EH (cell line): Measurements from ENCODE around the gene DYNLT4.
A peak's percentile ranks its signal among the peaks of the same experiment; 100 is the strongest.
"Not testable (repeated sequence)": the region's sequence is repeated elsewhere in the genome, so short reads cannot be mapped to it uniquely, and the experiment has no call there.

Source experiments
- DNase-seq: peaks from one replicate; pipeline ENCODE4 v3.0.0-alpha.2; 2015; ENCODE audit warnings: low read depth

Gene DYNLT4

GRCh38 chr1:44808938-44809917, 2.1 kb upstream of the DYNLT4 start:
- DNase-seq, result peak; percentile 83

DNA sequence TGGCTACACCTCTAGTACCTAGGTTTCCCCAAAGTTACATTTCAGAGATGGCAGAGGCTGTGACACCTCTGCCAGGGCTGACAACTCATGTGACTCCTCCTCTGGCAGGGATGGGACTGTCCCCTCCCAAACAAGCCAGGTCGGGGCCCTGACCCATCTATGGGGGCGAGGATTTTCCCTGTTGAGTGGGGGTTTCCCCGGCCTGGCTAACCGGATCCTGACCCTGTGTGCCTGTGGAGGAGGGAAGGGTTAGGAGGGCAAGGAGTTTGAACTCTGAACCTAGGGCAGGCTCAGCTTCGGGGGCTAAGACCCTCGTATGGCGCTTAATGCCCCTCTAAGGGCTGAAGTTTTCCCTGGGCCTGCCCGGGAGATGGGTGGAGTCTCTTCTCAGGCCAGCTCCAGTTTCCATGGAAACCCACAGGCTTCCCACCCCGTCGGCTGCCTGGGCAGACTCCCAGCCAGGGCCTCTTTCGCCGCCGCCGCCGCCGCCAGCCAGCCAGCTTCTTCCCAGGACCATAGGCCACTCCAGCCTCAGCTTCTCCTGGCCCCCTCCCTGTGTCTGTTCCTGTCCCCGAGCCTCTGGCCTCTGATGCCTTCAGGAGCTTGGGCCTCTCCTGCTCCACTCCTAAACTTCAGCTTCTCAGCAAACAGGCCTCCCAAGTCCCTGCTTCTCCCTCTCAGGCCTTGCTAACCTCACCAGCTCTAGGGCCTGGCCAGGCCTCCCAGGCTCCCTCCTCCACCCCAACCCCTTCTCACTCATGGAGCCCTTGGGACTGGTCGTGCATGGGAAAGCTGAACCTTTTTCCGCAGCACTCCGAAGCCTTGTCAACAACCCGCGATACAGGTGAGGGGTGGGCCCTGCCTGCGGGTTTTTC, 1.1 kb upstream of the DYNLT4 start, which contains the start of gene BTBD19:
Gene BTBD19 (plus strand): TSS at position 461 of the 875 bp plus-strand sequence. CDS start 298 bp downstream, at position 759.
- peak; percentile 96 for DNase-seq

GRCh38 chr1:44807364-44808062, 362 bp upstream of the DYNLT4 start:
- DNase-seq, result peak; percentile 100

GRCh38 chr1:44806025-44806703, 987 bp downstream of the DYNLT4 start:
- no peak for DNase-seq

DNA sequence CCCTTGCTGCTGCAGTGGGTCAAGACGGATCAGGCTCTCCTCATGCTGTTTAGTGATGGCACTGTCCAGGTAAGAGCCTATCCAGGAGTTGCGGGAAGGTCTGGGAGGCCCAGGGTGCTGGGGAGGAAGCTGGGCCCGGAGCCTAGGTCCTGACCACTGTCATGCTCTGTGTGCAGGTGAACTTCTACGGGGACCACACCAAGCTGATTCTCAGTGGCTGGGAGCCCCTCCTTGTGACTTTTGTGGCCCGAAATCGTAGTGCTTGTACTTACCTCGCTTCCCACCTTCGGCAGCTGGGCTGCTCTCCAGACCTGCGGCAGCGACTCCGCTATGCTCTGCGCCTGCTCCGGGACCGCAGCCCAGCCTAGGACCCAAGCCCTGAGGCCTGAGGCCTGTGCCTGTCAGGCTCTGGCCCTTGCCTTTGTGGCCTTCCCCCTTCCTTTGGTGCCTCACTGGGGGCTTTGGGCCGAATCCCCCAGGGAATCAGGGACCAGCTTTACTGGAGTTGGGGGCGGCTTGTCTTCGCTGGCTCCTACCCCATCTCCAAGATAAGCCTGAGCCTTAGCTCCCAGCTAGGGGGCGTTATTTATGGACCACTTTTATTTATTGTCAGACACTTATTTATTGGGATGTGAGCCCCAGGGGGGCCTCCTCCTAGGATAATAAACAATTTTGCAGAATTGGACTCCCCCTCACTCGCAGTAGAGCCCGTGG, 1.7 kb downstream of the DYNLT4 start:
- no peak for DNase-seq

DNA sequence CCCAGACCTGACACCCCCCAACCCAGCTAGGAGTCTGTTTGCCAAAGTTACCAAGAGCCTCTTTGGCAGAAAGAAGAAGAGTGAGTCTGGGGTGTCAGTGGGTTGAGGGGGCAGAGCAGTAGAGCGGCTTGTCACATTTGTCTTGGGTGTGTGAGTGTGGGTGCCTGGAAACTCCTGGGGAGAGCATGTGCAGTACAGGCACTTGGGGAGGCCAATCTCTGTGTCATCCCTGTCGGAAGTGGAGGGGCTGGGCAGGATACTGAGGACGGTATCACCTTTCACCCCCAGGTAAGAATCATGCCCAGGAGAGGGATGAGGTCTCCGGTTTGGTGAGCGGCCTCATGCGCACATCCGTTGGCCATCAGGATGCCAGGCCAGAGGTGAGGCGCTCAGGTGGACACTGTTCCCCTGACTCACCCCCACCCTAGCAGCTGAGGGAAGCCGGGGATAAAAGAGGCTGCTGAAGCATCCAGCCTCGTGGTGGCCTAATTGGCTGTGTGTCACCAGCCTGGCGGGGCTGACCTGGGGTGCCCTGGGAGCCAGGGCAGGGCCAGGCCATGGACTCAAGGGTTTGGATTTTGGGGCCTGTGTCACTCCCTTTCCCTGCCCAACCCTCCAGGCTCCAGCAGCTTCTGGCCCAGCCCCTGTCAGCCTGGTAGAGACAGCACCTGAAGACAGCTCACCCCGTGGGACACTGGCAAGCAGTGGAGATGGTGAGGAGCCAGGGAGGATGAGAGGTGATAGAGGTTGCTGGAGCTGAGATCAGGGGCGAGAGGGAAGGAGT, 3.6 kb downstream of the DYNLT4 start:
- DNase-seq, result no peak

- no peak for DNase-seq
Measured at GRCh38 chr1:44803062-44803311, 4.2 kb downstream of the DYNLT4 start.

GRCh38 chr1:44802306-44803061, 4.7 kb downstream of the DYNLT4 start:
- no peak for DNase-seq

DNA sequence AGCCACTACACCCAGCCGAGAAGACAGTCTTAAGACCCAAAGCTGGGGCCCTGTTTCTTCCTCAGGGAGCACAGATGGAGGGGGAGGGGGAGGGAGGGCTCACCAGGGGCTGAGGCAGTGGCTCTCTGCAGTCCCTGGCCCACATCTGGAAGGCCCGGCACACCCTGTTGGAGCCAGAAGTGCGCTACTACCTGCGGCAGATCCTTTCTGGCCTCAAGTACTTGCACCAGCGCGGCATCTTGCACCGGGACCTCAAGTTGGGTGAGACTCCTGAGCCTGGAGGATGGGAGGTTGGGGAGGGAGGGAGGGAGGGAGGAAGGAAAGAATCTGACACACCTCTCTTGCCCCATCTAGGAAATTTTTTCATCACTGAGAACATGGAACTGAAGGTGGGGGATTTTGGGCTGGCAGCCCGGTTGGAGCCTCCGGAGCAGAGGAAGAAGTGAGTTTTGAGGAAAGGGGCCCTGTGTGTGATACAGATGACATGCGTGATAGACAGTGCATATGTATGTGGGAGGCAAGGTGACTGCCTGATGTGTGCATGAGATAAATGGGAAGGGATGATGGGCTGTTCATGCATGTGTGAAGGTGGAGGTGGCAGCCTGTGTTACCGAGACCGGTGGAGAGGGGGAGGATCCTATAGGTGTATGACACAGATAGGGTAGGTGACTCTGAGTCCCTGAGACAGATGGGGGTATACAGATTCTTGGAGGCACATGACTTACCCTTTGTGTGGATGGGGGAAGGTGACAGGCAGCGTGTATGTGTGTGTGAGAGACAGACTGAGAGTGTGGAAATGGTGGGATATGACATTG, 5.5 kb downstream of the DYNLT4 start:
- peak; percentile 30 for DNase-seq

GRCh38 chr1:44799770-44800584, 7.2 kb downstream of the DYNLT4 start, which contains the start of gene PLK3:
TSS of gene PLK3 (plus strand) at chr1:44800377. CDS start at chr1:44800464, 87 bp downstream.
- peak; percentile 98 for DNase-seq

- DNase-seq, result no peak
Measured at GRCh38 chr1:44798481-44799365, 8.4 kb downstream of the DYNLT4 start.

DNA sequence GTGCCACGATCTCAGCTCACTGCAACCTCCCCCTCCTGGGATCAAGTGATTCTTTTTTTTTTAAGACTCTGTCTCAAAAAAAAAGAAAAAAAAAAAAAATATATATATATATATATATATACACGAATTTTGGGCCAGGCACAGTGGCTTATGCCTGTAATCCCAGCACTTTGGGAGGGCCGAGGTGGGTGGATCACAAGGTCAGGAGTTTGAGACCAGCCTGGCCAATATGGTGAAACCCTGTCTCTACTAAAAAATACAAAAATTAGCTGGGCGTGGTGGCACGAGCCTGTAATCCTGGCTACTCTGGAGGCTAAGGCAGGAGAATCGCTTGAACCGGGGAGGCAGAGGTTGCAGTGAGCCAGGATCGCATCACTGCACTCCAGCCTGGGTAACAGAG, 9.3 kb downstream of the DYNLT4 start:
- DNase-seq, result not testable (repeated sequence)

GRCh38 chr1:44792736-44793502, 14.2 kb downstream of the DYNLT4 start:
- DNase-seq, result no peak

GRCh38 chr1:44790968-44791801, 16.0 kb downstream of the DYNLT4 start:
- no peak for DNase-seq
